BJ (cell line): ENCODE measurements around the gene TBCC. TPM values are rescaled to one million over a fixed set of nuclear protein-coding genes. Genes with fewer than 3 reads are reported as not detected.
A peak's percentile ranks its signal among the peaks of the same experiment; 100 is the strongest.

Experiments used
- CTCF ChIA-PET: fragments of 350-600 bp; formaldehyde crosslinking; extraction: SDS; loops from one replicate; lab custom pipeline; 2021; ENCODE audit warnings: antibody characterized with exemption, inconsistent platforms; lab: Yijun Ruan, JAX
- POLR2A ChIA-PET: fragments of 300-600 bp; sonication (Branson Sonifier 250); formaldehyde crosslinking; extraction: SDS; loops from one replicate; lab custom pipeline; 2021; ENCODE audit warnings: antibody characterized with exemption; lab: Charles Lee
- DNase-seq: peaks from one replicate; pipeline ENCODE4 v3.0.0-alpha.2; 2011; ENCODE audit warnings: low read depth
- H3K27me3 ChIP-seq: 2 replicates; pipeline ENCODE4 v1.6.0; 2011; ENCODE audit warnings: low read length; ENCODE audit not compliant: control insufficient read depth, insufficient read depth
- H3K36me3 ChIP-seq: 2 replicates; pipeline ENCODE4 v1.5.1; 2011; ENCODE audit warnings: low read length; ENCODE audit not compliant: control insufficient read depth, insufficient read depth
- H3K4me3 ChIP-seq: 2 replicates; pipeline ENCODE4 v1.5.1; 2011; ENCODE audit warnings: low read depth, mild to moderate bottlenecking, control low read depth, low read length
- CTCF ChIP-seq: IDR thresholded peaks from 2 replicates; pipeline ENCODE4 v1.5.1; 2011; ENCODE audit warnings: low read depth, mild to moderate bottlenecking, control low read depth, inconsistent platforms, low read length, moderate library complexity; ENCODE audit not compliant: insufficient read depth
- polyA plus RNA-seq: library from polyadenylated mRNA; depleted of rRNA; stranded (reverse); fragments of >200 nt; gene quantifications from 2 replicates; pipeline ENCODE4 v1.2.3, GENCODE V29; 2011

TBCC gene
- polyA plus RNA-seq, 1 experiment = 23.8 TPM

DNA sequence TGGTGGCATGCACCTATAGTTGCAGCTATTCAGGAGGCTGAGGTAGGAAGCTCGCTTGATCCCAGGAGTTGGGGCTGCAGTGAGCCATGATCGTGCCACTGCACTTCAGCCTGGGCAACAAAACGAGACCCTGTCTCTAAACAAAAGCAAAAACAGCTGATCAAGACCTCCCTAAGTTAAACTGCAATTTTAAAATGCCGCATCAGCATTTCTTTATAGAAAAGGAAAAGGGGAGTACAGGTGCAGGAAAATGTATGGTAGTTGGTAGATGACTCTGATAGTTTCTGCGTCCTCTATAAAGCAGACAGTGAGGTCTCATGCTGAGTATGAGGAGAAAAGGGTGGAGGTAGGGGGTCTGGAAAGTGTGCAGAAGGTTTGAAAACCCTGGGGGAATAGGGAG, 8.9 kb upstream of the TBCC start:
- no peak for DNase-seq
- ChIA-PET CTCF (no interaction called here), POLR2A (no interaction called here)
- Histone ChIP-seq H3K36me3 (no peaks in the 10 kb centered on the region), H3K4me3 (no peak overlapping the region), H3K27me3 (no peaks in the 10 kb centered on the region)
- TF ChIP-seq CTCF = no peak

DNA sequence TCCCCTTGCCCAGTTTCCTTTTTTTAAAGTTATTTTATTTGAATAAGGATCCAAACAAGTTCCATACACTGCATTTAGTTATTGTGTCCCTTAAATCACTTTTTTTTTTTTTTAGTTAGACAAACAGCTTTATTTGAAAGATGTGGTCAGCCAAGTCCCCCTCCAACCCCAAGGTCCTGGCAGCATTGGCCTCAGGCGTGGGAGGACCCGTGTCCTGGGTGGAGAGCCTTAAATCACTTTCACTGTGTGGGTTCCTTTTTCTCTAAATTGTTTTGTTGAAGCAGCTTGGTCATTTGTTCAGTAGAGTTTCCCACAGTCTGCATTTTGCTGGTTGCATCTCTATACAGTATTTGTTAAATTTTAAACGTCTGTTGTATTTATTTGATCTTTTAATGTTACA, 5.2 kb upstream of the TBCC start:
- Histone ChIP-seq H3K27me3 (no peaks in the 10 kb centered on the region), H3K4me3 (no peak overlapping the region), H3K36me3 (no peaks in the 10 kb centered on the region)
- ChIA-PET POLR2A (no interaction called here), CTCF (no interaction called here)
- no peak for DNase-seq
- TF ChIP-seq CTCF = no peak

DNA sequence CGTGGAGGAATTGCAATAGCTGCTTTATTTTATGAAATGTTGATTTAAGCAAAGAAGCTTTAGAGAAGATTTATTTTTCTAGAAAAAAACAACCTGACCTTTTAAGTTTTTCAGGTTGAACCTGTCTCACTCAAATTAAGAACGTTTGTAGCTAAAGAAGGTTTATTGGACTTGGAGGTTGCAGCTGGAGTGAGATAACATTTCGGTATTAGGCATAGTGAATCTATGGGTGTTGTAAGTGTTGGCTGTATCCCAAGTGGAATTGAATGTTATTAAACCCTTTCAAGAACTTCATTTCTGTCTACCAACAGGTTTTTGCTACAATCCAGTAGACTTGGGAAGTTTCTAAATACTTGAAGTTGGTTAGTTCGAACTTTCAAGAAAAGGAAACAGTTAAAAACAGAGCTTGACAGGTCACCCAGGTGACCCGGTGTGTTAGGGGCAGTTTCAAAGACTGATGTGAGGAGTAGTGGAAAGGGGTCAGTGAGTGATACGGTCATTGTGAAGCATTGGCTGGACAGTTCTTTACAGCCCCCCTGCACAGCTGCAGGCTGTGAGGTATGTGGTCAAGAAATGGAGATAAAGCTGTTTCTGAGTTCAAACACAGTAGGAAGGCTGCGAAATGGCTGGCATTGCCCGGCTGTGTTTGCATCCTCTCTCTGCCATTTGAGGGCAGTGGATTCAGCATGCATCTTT, 2.4 kb upstream of the TBCC start:
- POLR2A ChIA-PET = interaction anchor here (0.6 kb wide), 1 partner anchor 44 kb away, joined by 4 read pairs; no protein-coding TSS in a partner anchor

DNA sequence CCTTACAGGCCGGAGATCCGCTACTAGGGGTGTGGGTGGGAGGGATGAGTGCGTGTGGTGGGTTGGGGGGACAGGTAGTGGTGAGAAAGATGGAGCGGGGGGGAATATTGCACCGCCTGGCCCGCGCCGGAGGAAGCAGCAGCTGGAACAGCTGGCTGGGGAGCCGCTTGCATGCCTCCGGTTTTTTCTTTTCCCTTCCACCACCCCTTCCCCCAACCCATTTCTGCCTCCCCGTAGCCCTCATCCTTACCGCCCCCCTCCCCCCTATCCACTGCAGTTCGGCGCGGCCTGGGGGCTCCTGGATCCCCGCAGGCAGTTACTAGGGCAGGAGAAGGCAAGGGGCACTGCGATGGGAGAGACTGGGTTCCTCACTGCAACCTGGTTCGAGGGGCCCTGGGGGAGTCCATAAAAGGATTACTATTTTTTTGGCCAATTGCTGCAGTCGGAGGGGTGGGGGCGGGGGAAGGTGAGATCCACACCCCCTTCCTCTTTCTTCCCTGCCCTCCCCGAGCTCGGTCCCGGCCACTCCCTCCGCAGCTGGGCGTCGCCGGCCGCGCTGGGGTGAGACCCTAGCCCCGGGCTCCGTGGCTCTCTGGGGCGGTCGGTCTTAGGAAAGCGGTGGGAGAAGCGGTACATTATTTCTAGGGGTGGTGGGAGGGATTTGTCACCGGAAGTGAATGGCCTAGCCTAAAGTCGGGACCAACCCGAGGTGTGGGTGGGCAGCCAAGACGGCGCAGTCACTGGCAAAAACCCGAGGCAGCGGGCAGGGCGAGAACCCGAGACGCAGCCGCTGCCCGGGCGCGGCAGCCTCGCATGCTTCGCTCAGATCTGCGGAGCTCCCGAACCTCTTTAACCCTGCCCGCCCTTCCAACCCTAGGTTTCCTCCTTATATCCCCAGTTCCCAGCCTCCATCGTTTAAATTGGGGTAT, 824 bp upstream of the TBCC start:
- CTCF ChIA-PET = interaction anchor here (0.9 to 2.5 kb wide), 4 partner anchors 8 to 34 kb away, joined by 3 to 8 read pairs (median 4); no protein-coding TSS in a partner anchor

More for the DNA sequence above, 2.4 kb upstream of the TBCC start:
- no peak for DNase-seq
- H3K36me3 ChIP-seq = no peaks in the 10 kb centered on the region
- no peaks in the 10 kb centered on the region for H3K27me3 ChIP-seq
- CTCF ChIA-PET = interaction anchor here (0.6 to 1.6 kb wide), 4 partner anchors 13 to 129 kb away, joined by 3 to 4 read pairs (median 4); no protein-coding TSS in a partner anchor
- no peak for TF ChIP-seq CTCF
- no peak overlapping the region for H3K4me3 ChIP-seq

More for the DNA sequence above, 824 bp upstream of the TBCC start:
- Histone ChIP-seq H3K4me3 (peak overlapping the region; percentile 70), H3K36me3 (no peaks in the 10 kb centered on the region), H3K27me3 (no peaks in the 10 kb centered on the region)
- POLR2A ChIA-PET = interaction anchor here (0.6 to 1.0 kb wide), 2 partner anchors 36 to 883 kb away, joined by 5 to 8 read pairs; no protein-coding TSS in a partner anchor
- no peak for TF ChIP-seq CTCF
- peak; percentile 65 for DNase-seq
